GM21825 (cell line): ENCODE results near the gene MCCC2.
"Not testable (repeated sequence)": the region's sequence is repeated elsewhere in the genome, so short reads cannot be mapped to it uniquely, and the experiment has no call there.

ENCODE experiments used
- ATAC-seq: cut with Tn5 transposase; IDR thresholded peaks from one replicate; pipeline ENCODE4 v1.9.1; 2021; ENCODE audit warnings: mild to moderate bottlenecking, moderate library complexity; ENCODE audit not compliant: unreplicated experiment

MCCC2 gene

DNA sequence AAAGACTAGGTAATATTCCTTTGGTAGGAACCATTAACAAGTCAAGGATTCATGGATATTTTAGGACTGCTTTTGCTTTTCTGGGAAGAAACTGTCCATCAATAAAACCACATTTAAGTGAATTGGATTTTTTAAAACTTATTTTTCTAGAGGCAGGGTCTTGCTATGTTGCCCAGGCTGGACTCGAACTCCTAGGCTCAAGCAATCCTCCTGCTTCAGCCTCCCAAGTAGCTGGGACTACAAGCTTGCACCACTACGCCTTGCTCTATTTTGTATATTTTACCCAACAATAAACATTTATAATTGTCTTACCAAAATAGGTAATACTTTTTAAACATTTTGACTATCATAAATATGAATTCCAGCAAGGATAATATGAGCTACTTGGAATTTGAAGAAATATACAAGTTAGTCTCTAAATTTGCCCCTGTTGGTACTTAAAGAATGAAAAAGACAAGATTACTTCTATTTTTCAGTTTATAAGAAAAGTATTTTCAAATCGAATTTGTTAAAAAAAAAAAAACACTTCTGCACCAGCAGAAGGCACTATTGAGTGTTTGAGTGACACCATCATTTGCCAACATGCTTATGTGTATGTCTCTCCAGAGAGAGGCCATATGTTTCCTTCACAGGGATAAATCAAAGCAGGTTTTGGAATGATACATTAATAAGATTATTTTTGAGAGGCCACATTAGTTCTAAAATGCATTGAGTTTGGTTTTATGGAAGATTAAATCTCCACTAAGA lies 71.9 kb downstream of the MCCC2 start:
- no peak for ATAC-seq

GRCh38 chr5:71662381-71662780 lies 75.2 kb downstream of the MCCC2 start:
- no peak for ATAC-seq

GRCh38 chr5:71663191-71663969 lies 76.2 kb downstream of the MCCC2 start:
- no peak for ATAC-seq

- not testable (repeated sequence) for ATAC-seq
Observed at GRCh38 chr5:71664615-71665014, 77.5 kb downstream of the MCCC2 start.

DNA sequence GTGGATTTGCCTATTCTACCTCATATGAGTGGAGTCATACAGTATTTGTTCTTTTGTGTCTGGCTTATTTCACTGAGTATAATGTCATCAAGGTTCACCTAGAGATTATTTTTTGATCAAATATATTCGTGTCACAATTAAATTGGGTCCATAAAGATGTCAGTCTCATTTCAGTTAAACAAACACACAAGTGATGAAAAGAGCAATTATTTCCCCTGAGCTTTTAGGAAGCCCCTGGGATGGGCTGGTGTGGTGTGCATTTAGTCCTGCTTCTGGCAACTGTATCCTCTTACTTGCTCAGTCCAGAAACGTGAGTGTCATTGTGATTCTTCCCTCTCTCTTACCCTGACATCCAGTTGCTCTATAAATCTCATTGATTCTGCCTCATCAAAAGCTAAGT lies 79.2 kb downstream of the MCCC2 start:
- ATAC-seq = no peak

GRCh38 chr5:71677977-71678376 lies 90.8 kb downstream of the MCCC2 start:
- no peak for ATAC-seq

DNA sequence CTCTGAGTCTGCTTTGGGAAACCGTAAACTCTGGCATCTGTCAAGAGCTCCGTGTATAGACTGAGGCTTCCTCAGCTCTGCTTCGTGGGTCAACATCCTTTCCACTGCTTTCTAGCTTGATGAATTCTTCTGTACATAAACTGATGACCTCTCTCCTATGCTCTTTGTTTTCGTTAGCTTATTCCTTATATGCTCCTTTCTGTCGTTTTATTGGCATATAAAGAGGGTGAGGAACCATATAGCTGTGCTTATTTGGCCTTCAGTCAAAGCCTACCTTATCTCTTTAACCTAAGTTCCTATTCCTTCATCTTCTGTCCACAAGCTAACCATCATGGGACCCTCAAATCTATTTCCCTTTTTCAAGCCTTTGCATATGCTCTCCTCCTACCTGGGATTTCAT lies 92.6 kb downstream of the MCCC2 start:
- ATAC-seq = no peak

- ATAC-seq = no peak
Observed at GRCh38 chr5:71680510-71680909, 93.4 kb downstream of the MCCC2 start.

- no peak for ATAC-seq
Observed at GRCh38 chr5:71681296-71681695, 94.2 kb downstream of the MCCC2 start.

GRCh38 chr5:71684309-71684708 lies 97.2 kb downstream of the MCCC2 start:
- ATAC-seq = no peak

GRCh38 chr5:71693828-71694427 lies 106.8 kb downstream of the MCCC2 start:
- no peak for ATAC-seq

- no peak for ATAC-seq
Observed at GRCh38 chr5:71695071-71695470, 107.9 kb downstream of the MCCC2 start.

DNA sequence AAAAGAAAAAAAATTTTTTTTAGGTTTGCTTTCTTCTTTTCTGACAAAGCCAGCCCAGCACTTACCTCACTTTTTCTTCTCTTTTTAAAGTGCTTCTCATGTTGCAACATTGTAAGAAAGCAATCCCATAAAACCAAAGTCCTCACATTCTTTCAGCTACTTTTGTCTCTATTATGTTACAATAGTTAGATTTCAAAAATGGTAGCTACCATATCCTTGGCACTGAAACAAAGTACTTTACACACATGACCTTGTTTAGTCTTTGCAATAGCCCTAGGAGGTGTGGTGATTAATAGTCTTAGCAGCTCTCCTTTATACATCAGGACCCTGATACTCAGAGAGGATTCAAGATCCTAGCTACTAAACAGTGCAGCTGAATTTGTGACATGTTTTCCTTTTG lies 108.5 kb downstream of the MCCC2 start:
- ATAC-seq = no peak

DNA sequence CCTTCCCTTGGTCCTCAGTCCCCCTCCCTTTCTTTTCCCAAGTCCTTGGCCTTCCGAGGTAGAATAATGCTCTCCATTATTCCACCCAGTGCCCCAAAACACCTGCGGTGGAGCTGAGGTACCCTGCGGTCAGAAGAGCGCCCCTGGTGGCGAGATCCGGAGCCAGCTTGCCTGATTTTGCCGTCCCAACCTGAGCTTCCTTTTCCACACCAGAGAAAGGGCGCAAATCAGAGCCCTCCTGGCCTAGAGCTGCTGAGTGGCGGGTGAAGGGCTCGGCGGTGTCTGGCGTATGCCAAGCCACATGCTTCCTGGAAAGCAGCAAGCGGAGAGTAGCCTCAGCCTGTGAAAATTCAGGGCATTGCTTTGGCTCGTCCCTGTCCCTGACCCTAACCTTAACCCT lies 110.8 kb downstream of the MCCC2 start:
- no peak for ATAC-seq

DNA sequence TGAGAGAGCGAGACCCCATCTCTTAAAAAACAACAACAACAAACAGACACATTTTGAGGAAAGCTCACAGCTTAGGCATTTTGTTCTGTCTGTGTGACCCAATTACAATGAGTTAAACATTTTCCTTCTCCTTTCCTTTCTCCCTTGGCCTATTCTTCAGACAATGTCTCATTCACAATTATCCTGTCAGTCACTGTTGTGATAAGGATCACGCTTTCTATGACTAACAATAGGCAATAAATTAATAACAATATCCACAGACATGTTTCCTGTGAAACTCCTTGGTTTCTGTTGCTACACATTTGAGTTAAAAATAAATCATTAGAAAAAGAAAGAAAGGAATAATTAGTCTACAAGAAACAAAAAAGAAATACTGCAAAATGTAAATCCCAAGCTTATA lies 112.1 kb downstream of the MCCC2 start:
- ATAC-seq = no peak

DNA sequence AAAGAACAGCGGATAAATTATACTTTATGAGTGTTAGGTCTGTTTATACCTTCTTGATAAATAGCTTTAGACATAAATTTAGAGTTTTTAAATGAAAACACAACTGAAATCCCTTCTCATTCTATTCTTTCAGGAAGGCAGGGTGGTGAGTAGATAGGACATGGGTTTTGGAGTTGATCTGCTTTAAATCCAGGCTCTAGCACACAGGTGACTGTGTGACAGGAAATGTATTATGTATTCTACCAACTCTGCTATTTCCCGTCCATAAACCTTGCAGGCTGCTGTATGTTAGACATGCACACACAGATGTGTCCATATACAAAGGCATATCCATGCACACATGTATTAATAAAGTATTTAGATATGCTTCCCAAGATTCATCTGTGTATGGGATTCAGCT lies 112.6 kb downstream of the MCCC2 start:
- no peak for ATAC-seq

- no peak for ATAC-seq
Observed at GRCh38 chr5:71700803-71701202, 113.7 kb downstream of the MCCC2 start.

DNA sequence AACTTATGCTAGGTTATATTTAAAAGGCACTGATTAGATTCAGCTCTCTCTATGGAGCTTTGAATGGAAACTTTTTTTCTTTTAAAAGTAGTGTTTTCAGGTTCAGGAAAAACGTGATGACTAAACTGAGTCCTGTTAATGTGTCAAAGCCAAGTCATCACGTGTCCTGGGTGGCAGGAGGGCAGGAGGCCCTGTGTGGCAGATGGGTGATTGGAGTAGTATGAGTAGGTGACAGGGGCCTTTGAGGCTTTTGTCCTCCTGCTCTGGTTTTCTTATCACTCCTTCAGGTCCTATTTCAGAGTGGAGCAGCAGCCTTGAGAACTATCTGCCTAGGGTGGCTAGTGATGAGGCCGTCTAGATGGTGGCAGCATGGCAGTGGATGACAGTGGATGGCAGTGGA lies 114.3 kb downstream of the MCCC2 start:
- no peak for ATAC-seq

GRCh38 chr5:71703941-71704340 lies 116.8 kb downstream of the MCCC2 start:
- no peak for ATAC-seq

GRCh38 chr5:71705421-71705820 lies 118.3 kb downstream of the MCCC2 start:
- no peak for ATAC-seq

- no peak for ATAC-seq
Observed at GRCh38 chr5:71706906-71707305, 119.8 kb downstream of the MCCC2 start.
